Measurements from ENCODE around the gene DTX1.

The DTX1 gene

DNA sequence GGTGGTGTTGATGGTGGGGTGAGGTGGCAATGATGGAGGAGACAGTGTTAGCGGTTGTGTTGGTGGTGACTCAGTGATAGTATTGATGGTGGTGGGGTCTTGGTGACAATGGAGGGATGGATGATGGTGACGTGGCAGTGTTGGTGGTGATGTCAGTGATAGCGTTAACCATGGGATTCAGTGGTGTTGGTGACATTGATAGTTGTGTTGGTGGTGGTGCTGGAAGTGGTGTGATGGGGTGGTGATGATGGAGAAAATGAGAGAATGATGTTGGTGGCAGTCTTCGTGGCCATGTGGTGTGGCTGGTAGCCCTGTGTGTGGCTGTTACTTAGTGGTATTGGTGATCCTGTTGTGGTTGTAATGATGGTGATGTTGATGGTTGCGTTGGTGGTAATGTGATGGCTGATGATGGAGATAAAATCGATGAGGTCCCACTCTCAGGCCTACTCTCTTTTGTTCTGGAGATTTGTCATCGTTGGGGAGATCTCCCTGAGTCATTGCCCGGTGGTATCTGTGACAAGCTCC lies 2.6 kb downstream of the DTX1 start:
- Histone ChIP-seq H3K27me3 (ENCODE audit: insufficient read depth, low read length) (peaks cover 4% of the 10 kb centered on the region), H3K4me1 (ENCODE audit: insufficient read depth, low read length) (peaks cover 12% of the 10 kb centered on the region), H2AFZ (ENCODE audit: low read depth, low read length) (no peak overlapping the region), H3K36me3 (ENCODE audit: insufficient read depth, low read length) (no peaks in the 10 kb centered on the region), H3K4me3 (ENCODE audit: low read length) (no peak overlapping the region), H3K9me3 (ENCODE audit: low read length) (no peaks in the 10 kb centered on the region)

DNA sequence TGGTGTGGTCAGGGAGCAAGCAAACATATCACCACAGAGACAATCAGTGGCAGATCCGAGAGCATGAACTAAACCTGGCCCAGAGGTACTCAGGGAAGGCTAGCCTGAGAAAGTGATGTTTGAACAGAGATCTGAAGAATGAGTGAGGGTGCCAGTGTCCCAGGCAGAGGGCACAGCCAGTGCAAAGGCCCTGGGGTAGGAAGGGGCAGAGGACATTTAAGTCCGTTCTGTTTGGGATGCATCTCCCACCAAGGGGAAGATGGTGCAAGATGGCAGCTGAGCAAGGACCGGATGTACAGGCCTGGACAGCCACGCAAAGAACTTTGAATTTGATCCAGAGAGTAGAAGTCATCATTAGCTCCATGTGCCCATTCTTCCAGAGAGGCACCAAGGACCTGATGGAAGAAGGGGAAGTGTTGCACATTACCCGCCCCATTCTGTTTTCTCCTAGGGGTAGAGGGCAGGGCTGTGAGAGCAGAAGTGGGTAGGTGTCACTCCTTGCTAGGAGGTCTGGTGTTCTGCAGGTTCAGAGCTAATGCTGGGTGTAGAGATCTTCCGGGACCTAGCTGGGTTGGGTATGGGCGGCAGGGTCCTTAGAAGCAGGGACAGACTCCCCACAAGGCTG lies 3.9 kb downstream of the DTX1 start:
- Histone ChIP-seq H2AFZ (ENCODE audit: low read depth, low read length) (no peak overlapping the region), H3K4me1 (ENCODE audit: insufficient read depth, low read length) (peaks cover 12% of the 10 kb centered on the region), H3K9me3 (ENCODE audit: low read length) (no peaks in the 10 kb centered on the region), H3K36me3 (ENCODE audit: insufficient read depth, low read length) (no peaks in the 10 kb centered on the region), H3K4me3 (ENCODE audit: low read length) (no peak overlapping the region), H3K27me3 (ENCODE audit: insufficient read depth, low read length) (no peaks in the 10 kb centered on the region)

DNA sequence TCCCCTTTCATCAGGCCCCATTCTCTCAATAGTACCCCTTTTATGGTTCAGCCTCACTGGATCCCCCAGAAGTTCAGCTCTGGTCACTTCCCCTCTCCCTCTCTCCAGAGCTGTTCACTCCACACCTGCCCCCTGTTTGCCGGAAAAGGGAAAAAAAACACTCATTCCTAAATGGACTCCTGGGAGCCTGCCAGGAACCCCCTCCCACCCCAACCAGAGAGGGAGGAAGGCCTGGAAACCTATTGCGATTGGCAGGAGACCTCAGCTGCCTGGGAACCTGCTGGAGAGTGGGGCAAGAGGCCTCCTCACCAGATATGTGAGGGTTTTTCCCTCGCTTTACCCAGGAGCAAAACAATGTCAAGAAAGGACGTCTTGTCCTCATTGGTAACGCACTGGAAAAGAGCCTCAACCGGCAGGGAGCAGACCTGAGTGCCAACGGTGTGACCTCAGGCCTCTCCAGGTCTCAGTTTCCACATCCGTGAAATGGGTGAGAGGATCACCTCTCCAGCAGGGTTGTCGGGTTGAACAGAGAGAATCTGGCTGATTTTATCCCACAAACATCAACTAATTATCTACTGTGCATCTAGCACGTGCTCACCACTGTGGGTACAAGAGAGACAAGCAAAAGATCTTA lies 4.6 kb downstream of the DTX1 start:
- no peaks in the 10 kb centered on the region for H3K36me3 ChIP-seq (ENCODE audit: insufficient read depth, low read length)
- no peaks in the 10 kb centered on the region for H3K9me3 ChIP-seq (ENCODE audit: low read length)
- H3K4me3 ChIP-seq (ENCODE audit: low read length) = no peak overlapping the region
- no peak overlapping the region for H2AFZ ChIP-seq (ENCODE audit: low read depth, low read length)
- H3K4me1 ChIP-seq (ENCODE audit: insufficient read depth, low read length) = peaks cover 12% of the 10 kb centered on the region
- H3K27me3 ChIP-seq (ENCODE audit: insufficient read depth, low read length) = no peaks in the 10 kb centered on the region

DNA sequence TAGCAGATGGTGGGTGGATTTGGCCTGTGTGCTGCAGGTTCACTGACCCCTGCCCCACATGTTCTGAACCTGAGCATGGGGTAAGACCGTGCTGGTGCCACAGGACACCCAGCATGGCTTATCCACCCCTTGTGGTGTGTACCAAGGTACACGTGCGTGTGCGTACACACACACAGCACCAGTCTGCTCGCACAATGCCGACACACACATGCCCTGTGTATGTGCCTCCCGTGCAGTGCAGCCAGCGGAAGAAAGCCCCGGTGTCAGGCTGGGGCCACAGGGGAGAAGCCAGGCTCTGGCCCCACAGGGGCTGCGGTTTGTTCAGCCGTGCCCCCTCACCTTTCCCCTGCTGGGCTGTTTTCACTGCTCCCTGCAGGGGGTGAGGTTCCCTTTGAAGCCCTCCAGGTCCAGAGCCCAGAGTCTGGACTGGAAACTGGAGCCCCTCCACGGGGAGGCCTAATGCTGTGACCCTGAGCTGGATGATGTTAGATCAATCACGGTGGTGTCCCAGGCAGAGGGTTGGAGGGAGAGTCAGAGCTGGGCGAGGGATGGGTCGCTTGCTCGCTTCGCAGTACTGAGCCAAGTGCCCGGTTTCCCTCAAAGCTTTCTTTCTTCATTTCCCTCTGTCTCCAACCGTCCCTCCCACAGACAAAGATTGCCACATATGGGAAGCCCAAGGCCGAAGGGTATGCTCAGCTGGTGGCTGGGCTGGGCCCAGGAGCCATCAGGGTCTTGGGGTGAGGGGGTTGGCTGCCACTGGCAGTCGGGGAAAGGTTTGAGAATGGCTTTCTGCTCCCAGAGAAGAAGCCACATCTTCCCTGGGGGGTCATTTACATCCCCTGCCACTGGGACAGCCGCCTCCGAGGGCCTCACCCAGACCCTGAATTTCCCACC lies 6.2 kb downstream of the DTX1 start:
- Histone ChIP-seq H3K36me3 (ENCODE audit: insufficient read depth, low read length) (no peaks in the 10 kb centered on the region), H3K4me3 (ENCODE audit: low read length) (no peak overlapping the region), H3K9me3 (ENCODE audit: low read length) (no peaks in the 10 kb centered on the region), H3K27me3 (ENCODE audit: insufficient read depth, low read length) (no peaks in the 10 kb centered on the region), H3K4me1 (ENCODE audit: insufficient read depth, low read length) (peaks cover 12% of the 10 kb centered on the region), H2AFZ (ENCODE audit: low read depth, low read length) (no peak overlapping the region)

DNA sequence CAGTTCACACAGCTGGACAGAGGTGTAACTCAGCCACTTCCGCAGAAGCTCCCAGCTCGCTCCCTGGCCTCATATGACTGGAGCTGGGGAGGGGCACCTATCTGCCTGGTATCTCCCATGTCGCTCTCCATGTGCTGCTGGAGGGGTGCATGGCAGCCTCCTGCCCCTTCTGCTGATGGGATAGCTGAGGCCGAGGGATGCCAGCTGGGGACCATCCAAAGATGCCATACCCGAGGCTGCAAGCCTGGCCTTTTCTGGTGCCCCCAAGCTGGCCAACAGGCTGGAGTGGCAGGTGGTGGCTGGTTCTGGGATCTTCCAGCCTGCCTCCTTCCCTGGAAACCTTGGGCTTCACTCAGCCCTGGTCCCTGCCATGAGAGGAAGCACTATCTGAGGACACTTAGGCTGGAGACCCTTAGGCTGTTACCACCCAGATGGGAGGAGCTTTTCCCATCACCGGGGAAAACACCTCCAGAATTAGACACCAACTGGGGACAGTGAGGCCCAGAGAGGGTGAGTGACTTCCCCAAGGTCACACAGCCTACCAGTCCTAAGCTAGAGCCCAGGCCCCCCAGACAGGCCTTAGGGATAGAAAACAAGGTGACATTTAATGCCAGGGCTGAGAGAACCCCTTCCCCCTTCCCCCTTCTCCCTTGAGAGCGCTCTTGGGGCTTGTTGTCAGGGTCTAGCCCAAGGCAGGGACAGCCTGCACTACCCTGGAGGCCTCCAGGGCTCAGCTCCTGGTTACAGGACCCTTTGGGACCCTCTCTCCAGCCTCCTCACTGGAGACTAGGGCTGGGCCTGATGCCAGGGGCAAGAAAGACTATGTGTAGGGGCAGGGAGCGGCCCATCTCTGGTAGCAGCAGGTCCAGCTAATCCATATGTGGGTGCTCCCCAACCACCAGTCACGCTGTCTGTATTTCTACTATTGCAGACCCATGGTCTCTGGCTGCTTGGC lies 7.1 kb downstream of the DTX1 start:
- Histone ChIP-seq H2AFZ (ENCODE audit: low read depth, low read length) (no peak overlapping the region), H3K4me3 (ENCODE audit: low read length) (no peak overlapping the region), H3K36me3 (ENCODE audit: insufficient read depth, low read length) (no peaks in the 10 kb centered on the region), H3K27me3 (ENCODE audit: insufficient read depth, low read length) (no peaks in the 10 kb centered on the region), H3K4me1 (ENCODE audit: insufficient read depth, low read length) (peaks cover 12% of the 10 kb centered on the region), H3K9me3 (ENCODE audit: low read length) (no peaks in the 10 kb centered on the region)

DNA sequence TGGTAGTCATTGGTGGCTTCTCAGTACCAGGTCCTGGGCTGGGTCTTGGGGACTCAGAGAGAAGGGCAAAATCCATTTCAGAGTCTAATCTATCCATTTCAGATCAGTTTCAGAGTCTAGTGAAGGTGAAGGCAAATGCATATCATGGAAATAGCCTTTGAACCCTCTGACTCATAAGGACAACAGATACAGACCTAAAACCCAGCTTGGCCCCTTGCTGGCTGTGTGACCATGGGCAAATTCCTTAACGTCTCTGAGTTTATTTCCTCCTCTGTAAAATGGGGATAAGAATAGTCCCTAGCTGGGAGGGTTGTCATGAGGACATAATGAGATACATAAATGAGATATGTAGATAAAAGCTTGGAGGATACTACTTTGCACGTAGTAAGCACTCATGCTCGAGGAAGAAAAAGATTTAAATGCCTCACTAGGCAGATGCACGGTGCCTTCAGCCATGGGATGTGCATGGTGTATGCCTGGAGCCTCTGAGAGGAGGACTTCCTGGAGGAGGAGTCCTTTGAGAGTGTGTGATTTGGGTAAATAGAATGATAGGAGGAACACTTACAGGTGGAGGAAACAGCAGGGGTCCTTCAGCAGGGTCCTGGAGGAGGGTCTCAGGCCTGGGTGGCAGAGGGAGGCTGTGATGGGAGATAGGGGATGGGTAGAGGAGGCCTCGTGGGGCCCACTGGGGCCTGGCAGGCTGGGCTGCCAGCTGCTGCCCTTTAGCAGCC lies 8.0 kb downstream of the DTX1 start:
- H3K9me3 ChIP-seq (ENCODE audit: low read length) = no peaks in the 10 kb centered on the region
- no peak overlapping the region for H3K4me3 ChIP-seq (ENCODE audit: low read length)
- no peaks in the 10 kb centered on the region for H3K27me3 ChIP-seq (ENCODE audit: insufficient read depth, low read length)
- H3K36me3 ChIP-seq (ENCODE audit: insufficient read depth, low read length) = no peaks in the 10 kb centered on the region
- H3K4me1 ChIP-seq (ENCODE audit: insufficient read depth, low read length) = peaks cover 12% of the 10 kb centered on the region
- H2AFZ ChIP-seq (ENCODE audit: low read depth, low read length) = no peak overlapping the region

DNA sequence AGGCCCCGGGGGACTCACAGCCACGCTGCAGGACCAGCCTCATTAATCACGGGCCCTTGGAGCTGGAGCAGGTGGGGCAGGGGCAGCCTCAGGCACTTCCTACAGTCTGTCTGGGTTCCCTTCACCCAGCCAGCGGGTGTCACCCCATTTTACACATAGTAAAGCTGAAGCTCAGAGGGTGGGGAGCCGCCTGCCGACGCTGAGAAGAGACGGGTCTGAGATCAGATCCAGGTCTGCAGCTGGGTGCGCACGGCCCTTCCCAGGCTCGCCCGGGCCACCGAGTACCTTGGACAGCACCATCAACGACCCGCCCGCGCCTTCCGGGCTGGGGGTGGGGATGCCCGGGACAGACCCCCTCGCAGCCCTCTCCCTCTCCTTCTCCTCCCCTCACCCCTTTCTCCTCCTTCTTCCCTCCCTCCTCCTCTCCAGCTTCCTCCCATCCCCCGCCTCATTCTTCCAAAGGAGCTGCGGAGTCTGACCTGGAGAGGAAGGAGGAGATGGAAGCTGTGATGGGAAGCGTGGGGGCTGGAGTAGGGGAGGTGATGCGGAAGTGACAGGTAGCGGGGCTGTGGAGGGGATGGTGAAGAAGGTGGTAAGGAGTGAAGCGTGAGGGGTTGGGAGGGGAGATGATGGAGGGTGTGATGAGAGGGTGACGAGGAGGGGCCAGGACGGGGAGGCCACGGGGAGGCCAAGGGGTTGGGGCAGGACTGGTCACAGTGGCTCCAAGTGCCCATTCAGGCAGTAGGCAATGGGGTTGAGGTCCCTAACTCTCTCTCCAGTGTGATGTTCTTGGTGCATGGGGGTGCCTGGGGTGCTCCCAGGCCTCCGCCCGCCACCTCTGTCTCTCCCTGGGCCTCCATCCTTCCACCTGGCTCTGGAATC lies 8.8 kb downstream of the DTX1 start:
- H3K27me3 ChIP-seq (ENCODE audit: insufficient read depth, low read length) = no peaks in the 10 kb centered on the region
- no peak overlapping the region for H3K4me3 ChIP-seq (ENCODE audit: low read length)
- no peak overlapping the region for H2AFZ ChIP-seq (ENCODE audit: low read depth, low read length)
- H3K4me1 ChIP-seq (ENCODE audit: insufficient read depth, low read length) = peaks cover 12% of the 10 kb centered on the region
- H3K9me3 ChIP-seq (ENCODE audit: low read length) = no peaks in the 10 kb centered on the region
- H3K36me3 ChIP-seq (ENCODE audit: insufficient read depth, low read length) = no peaks in the 10 kb centered on the region

DNA sequence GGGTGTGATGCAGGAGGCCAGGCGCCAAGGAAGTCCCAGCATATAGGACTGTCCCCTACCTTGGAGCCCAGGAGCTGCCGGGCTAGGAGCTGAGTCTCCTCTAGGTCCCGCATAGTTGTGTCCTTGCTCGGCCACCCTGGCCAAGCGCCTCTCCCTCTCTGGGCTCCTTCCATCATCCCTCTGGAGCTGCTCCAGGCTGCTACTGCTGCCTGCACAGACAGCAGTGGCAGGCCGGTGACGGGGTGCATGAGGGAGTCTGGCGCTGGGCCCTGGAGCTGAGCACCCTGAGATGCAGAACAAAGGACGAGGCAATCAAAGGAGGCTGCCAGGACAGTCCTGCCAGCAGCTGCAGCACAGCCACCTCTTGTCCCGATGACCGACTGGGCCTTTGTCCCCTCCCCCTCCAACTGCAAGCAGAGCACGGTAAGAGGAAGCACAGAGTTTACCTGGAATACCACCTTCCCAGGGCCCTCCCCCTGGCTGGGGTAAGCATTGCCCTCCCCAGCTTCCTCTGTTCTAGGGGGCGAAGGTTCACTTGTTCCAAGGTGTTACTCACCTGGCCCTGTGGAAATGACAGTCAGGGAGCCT lies 10.4 kb downstream of the DTX1 start:
- no peaks in the 10 kb centered on the region for H3K9me3 ChIP-seq (ENCODE audit: low read length)
- H3K27me3 ChIP-seq (ENCODE audit: insufficient read depth, low read length) = no peaks in the 10 kb centered on the region
- H3K4me1 ChIP-seq (ENCODE audit: insufficient read depth, low read length) = peaks cover 15% of the 10 kb centered on the region
- no peak overlapping the region for H2AFZ ChIP-seq (ENCODE audit: low read depth, low read length)
- H3K4me3 ChIP-seq (ENCODE audit: low read length) = no peak overlapping the region
- no peaks in the 10 kb centered on the region for H3K36me3 ChIP-seq (ENCODE audit: insufficient read depth, low read length)

DNA sequence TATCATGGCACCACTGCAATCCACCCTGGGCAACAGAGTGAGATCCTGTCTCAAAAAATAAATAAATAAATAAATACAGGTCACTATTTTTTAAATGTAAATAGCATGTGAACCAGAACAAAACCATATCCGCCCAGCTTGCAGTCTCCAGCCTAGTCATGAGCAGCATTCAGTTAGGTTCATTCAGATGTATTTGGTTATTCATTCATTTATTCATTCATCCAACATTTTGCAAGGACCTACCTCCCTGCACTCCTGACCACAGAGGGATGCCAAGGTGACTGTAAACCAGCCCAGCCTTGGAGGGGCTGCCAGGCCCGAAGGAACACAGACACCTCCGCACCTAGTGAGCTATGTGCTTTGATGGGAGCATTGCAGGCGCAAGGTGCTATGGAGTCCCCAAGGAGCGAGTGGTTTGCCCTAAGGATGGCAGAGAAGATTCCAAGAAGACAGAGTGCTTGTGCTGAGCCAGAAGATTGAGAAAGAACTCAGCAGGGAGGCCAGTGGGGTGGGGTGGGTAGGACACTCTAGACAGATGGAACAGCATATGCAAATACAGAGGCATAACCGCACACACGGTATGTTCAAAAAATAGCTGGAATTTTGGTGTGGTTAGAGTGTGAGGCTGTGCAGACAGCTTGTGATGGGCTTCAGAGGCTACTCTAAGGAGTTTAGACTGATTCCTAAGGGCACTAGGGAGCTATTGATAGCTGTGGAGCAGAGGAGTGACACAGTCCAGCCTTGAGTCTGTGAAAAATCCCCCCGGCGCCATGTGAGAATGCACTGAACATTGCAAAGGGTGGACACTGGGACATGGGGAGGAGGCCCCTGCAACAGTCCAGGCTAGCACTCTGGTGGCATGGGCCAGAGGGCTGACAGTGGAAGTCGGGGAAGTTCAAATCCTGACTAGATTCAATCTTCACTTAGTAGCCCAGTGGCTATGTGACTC lies 11.7 kb downstream of the DTX1 start:
- Histone ChIP-seq H3K4me3 (ENCODE audit: low read length) (no peak overlapping the region), H3K27me3 (ENCODE audit: insufficient read depth, low read length) (no peaks in the 10 kb centered on the region), H3K9me3 (ENCODE audit: low read length) (no peaks in the 10 kb centered on the region), H3K36me3 (ENCODE audit: insufficient read depth, low read length) (no peaks in the 10 kb centered on the region), H3K4me1 (ENCODE audit: insufficient read depth, low read length) (peaks cover 3% of the 10 kb centered on the region), H2AFZ (ENCODE audit: low read depth, low read length) (no peak overlapping the region)

DNA sequence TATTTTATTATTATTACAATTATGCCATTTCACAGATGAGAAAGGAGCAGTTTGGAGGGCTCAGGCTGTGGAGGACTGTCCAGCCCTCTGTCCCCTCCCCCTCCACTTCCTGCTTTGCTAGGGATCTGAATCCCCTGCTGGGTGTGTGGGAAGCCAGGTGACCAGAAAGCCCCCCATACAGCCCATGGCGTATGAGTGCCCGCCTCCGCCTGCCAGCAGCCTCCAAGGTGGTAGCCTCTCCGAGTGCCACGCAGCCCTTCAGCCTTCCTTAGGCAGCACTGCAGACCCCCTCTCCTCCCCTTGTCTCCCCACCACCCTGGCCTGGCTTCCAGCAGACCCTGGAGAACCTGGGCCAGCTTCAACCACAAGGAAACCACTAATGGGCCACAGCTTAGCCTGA lies 12.6 kb downstream of the DTX1 start:
- H3K27me3 ChIP-seq (ENCODE audit: insufficient read depth, low read length) = peaks cover 2% of the 10 kb centered on the region
- H3K4me3 ChIP-seq (ENCODE audit: low read length) = no peak overlapping the region
- no peak overlapping the region for H2AFZ ChIP-seq (ENCODE audit: low read depth, low read length)
- no peaks in the 10 kb centered on the region for H3K36me3 ChIP-seq (ENCODE audit: insufficient read depth, low read length)
- H3K9me3 ChIP-seq (ENCODE audit: low read length) = no peaks in the 10 kb centered on the region
- peaks cover 3% of the 10 kb centered on the region for H3K4me1 ChIP-seq (ENCODE audit: insufficient read depth, low read length)
